Mononuclear cell (primary cell): ENCODE results near the gene WSCD2. TPM values are rescaled to one million over a fixed set of nuclear protein-coding genes. Genes with fewer than 3 reads are reported as not detected.

Experiments used
- H3K27me3 ChIP-seq: 2 replicates; pipeline ENCODE4 v1.6.0; 2011; ENCODE audit warnings: low read length, control low read depth; ENCODE audit not compliant: insufficient read depth
- H3K4me1 ChIP-seq: 2 replicates; pipeline ENCODE4 v1.5.1; 2011; ENCODE audit warnings: mild to moderate bottlenecking, low read length, control low read depth; ENCODE audit not compliant: insufficient read depth
- H3K4me3 ChIP-seq: 2 replicates; pipeline ENCODE4 v1.5.1; 2011; ENCODE audit warnings: mild to moderate bottlenecking, low read length, moderate library complexity
- H3K9me3 ChIP-seq: 2 replicates; pipeline ENCODE4 v1.5.1; 2011; ENCODE audit warnings: low read depth, mild to moderate bottlenecking, control low read depth, low read length
- total RNA-seq: library from RNA; depleted of rRNA; stranded (reverse); fragments of >200 nt; gene quantifications from one replicate; pipeline ENCODE4 v1.2.3, GENCODE V29; 2012

The WSCD2 gene
- total RNA-seq, 1 donor: 0.10 TPM

- H3K27me3 ChIP-seq: no peaks in the 10 kb centered on the region
- no peak overlapping the region for H3K4me3 ChIP-seq
- H3K9me3 ChIP-seq: no peaks in the 10 kb centered on the region
These were observed 27.4 kb upstream of the WSCD2 start for GRCh38 chr12:108101605-108102175.

GRCh38 chr12:108102363-108102762 lies 26.7 kb upstream of the WSCD2 start:
- Histone ChIP-seq H3K4me1 (no peaks in the 10 kb centered on the region), H3K4me3 (no peak overlapping the region), H3K27me3 (no peaks in the 10 kb centered on the region), H3K9me3 (no peaks in the 10 kb centered on the region)

More at GRCh38 chr12:108101605-108102175, 27.4 kb upstream of the WSCD2 start:
- H3K4me1 ChIP-seq: no peaks in the 10 kb centered on the region

- H3K27me3 ChIP-seq: no peaks in the 10 kb centered on the region
- no peaks in the 10 kb centered on the region for H3K9me3 ChIP-seq
- H3K4me3 ChIP-seq: no peak overlapping the region
- no peaks in the 10 kb centered on the region for H3K4me1 ChIP-seq
These were observed 26.0 kb upstream of the WSCD2 start for GRCh38 chr12:108103087-108103486.

- H3K27me3 ChIP-seq: no peaks in the 10 kb centered on the region
These were observed 25.6 kb upstream of the WSCD2 start for GRCh38 chr12:108103517-108103916.

GRCh38 chr12:108104657-108105056 lies 24.4 kb upstream of the WSCD2 start:
- Histone ChIP-seq H3K4me1 (no peaks in the 10 kb centered on the region), H3K4me3 (no peak overlapping the region), H3K27me3 (no peaks in the 10 kb centered on the region), H3K9me3 (no peaks in the 10 kb centered on the region)

More at GRCh38 chr12:108103517-108103916, 25.6 kb upstream of the WSCD2 start:
- Histone ChIP-seq H3K9me3 (no peaks in the 10 kb centered on the region), H3K4me1 (no peaks in the 10 kb centered on the region), H3K4me3 (no peak overlapping the region)

- H3K4me3 ChIP-seq: no peak overlapping the region
- no peaks in the 10 kb centered on the region for H3K27me3 ChIP-seq
- no peaks in the 10 kb centered on the region for H3K4me1 ChIP-seq
- no peaks in the 10 kb centered on the region for H3K9me3 ChIP-seq
These were observed 22.5 kb upstream of the WSCD2 start for GRCh38 chr12:108106599-108106998.

- H3K4me1 ChIP-seq: no peaks in the 10 kb centered on the region
- no peak overlapping the region for H3K4me3 ChIP-seq
- H3K9me3 ChIP-seq: no peaks in the 10 kb centered on the region
- H3K27me3 ChIP-seq: no peaks in the 10 kb centered on the region
These were observed 21.8 kb upstream of the WSCD2 start for GRCh38 chr12:108107293-108107692.

GRCh38 chr12:108109504-108109903 lies 19.6 kb upstream of the WSCD2 start:
- H3K4me3 ChIP-seq: no peak overlapping the region
- H3K4me1 ChIP-seq: no peaks in the 10 kb centered on the region
- H3K27me3 ChIP-seq: no peaks in the 10 kb centered on the region
- H3K9me3 ChIP-seq: no peaks in the 10 kb centered on the region

- no peaks in the 10 kb centered on the region for H3K27me3 ChIP-seq
- no peaks in the 10 kb centered on the region for H3K9me3 ChIP-seq
- no peaks in the 10 kb centered on the region for H3K4me1 ChIP-seq
- H3K4me3 ChIP-seq: no peak overlapping the region
These were observed 19.1 kb upstream of the WSCD2 start for GRCh38 chr12:108109954-108110353.

- Histone ChIP-seq H3K4me3 (no peak overlapping the region), H3K27me3 (no peaks in the 10 kb centered on the region), H3K9me3 (no peaks in the 10 kb centered on the region), H3K4me1 (no peaks in the 10 kb centered on the region)
These were observed 18.2 kb upstream of the WSCD2 start for GRCh38 chr12:108110844-108111243.

GRCh38 chr12:108112832-108113556 lies 16.1 kb upstream of the WSCD2 start:
- H3K4me1 ChIP-seq: no peaks in the 10 kb centered on the region

GRCh38 chr12:108115123-108116121 lies 13.7 kb upstream of the WSCD2 start:
- Histone ChIP-seq H3K4me3 (no peak overlapping the region), H3K9me3 (no peaks in the 10 kb centered on the region), H3K4me1 (no peaks in the 10 kb centered on the region), H3K27me3 (peaks cover 2% of the 10 kb centered on the region)

More at GRCh38 chr12:108112832-108113556, 16.1 kb upstream of the WSCD2 start:
- no peaks in the 10 kb centered on the region for H3K9me3 ChIP-seq
- H3K4me3 ChIP-seq: no peak overlapping the region
- H3K27me3 ChIP-seq: peaks cover 2% of the 10 kb centered on the region

- H3K27me3 ChIP-seq: peaks cover 2% of the 10 kb centered on the region
- no peaks in the 10 kb centered on the region for H3K4me1 ChIP-seq
- no peaks in the 10 kb centered on the region for H3K9me3 ChIP-seq
These were observed 12.8 kb upstream of the WSCD2 start for GRCh38 chr12:108116254-108116653.

GRCh38 chr12:108116699-108117098 lies 12.4 kb upstream of the WSCD2 start:
- no peaks in the 10 kb centered on the region for H3K4me1 ChIP-seq
- H3K9me3 ChIP-seq: no peaks in the 10 kb centered on the region

More at GRCh38 chr12:108116254-108116653, 12.8 kb upstream of the WSCD2 start:
- no peak overlapping the region for H3K4me3 ChIP-seq

More at GRCh38 chr12:108116699-108117098, 12.4 kb upstream of the WSCD2 start:
- peaks cover 2% of the 10 kb centered on the region for H3K27me3 ChIP-seq
- H3K4me3 ChIP-seq: no peak overlapping the region
